ENCODE measurements around the gene MSH2. TPM values are rescaled to one million over a fixed set of nuclear protein-coding genes. Genes with fewer than 3 reads are reported as not detected.

MSH2 gene
- total RNA-seq, 1 donor from 2014 or later = 13.1 TPM

- no peak for DNase-seq
- no peak for TF ChIP-seq CTCF (IDR thresholded peaks at IDR 0.05)
- intact Hi-C loops (cut with DNase I) = no loop called here
Observed at GRCh38 chr2:47460766-47461165, 57.8 kb downstream of the MSH2 start.

GRCh38 chr2:47471429-47472116, 68.6 kb downstream of the MSH2 start:
- no peak for TF ChIP-seq CTCF (IDR thresholded peaks at IDR 0.05)
- peaks cover 35% of the 10 kb centered on the region for H3K36me3 ChIP-seq
- H3K9me3 ChIP-seq = no peaks in the 10 kb centered on the region
- H3K27ac ChIP-seq = no peak overlapping the region
- ATAC-seq = no peak
- no peaks in the 10 kb centered on the region for H3K27me3 ChIP-seq (ENCODE audit: low read depth)
- no peak overlapping the region for H3K4me3 ChIP-seq
- no peaks in the 10 kb centered on the region for H3K4me1 ChIP-seq
- DNase-seq = no peak
- intact Hi-C loops (cut with DNase I) = no loop called here

More at GRCh38 chr2:47460766-47461165, 57.8 kb downstream of the MSH2 start:
- no peaks in the 10 kb centered on the region for H3K4me1 ChIP-seq
- H3K27ac ChIP-seq = no peak overlapping the region
- ATAC-seq = no peak
- peaks cover 21% of the 10 kb centered on the region for H3K36me3 ChIP-seq
- H3K27me3 ChIP-seq (ENCODE audit: low read depth) = no peaks in the 10 kb centered on the region
- H3K9me3 ChIP-seq = no peaks in the 10 kb centered on the region
- no peak overlapping the region for H3K4me3 ChIP-seq

GRCh38 chr2:47479863-47480262, 76.9 kb downstream of the MSH2 start:
- no peaks in the 10 kb centered on the region for H3K27me3 ChIP-seq (ENCODE audit: low read depth)
- no peak for TF ChIP-seq CTCF (IDR thresholded peaks at IDR 0.05)
- H3K27ac ChIP-seq = no peak overlapping the region
- intact Hi-C loops (cut with DNase I) = no loop called here
- no peaks in the 10 kb centered on the region for H3K4me1 ChIP-seq
- peaks cover 39% of the 10 kb centered on the region for H3K36me3 ChIP-seq
- no peak for ATAC-seq
- H3K4me3 ChIP-seq = no peak overlapping the region
- H3K9me3 ChIP-seq = no peaks in the 10 kb centered on the region
- no peak for DNase-seq

GRCh38 chr2:47483191-47483590, 80.2 kb downstream of the MSH2 start:
- ATAC-seq (no peak), DNase-seq (no peak)
- Histone ChIP-seq H3K27ac (no peak overlapping the region), H3K9me3 (no peaks in the 10 kb centered on the region), H3K4me1 (peaks cover 12% of the 10 kb centered on the region), H3K4me3 (no peak overlapping the region), H3K27me3 (ENCODE audit: low read depth) (no peaks in the 10 kb centered on the region), H3K36me3 (peaks cover 21% of the 10 kb centered on the region)
- no peak for TF ChIP-seq CTCF (IDR thresholded peaks at IDR 0.05)
- intact Hi-C loops (cut with DNase I) = no loop called here

GRCh38 chr2:47484396-47484795, 81.4 kb downstream of the MSH2 start:
- intact Hi-C loops (cut with DNase I) = no loop called here
- Histone ChIP-seq H3K4me3 (no peak overlapping the region), H3K27ac (no peak overlapping the region), H3K9me3 (no peaks in the 10 kb centered on the region), H3K36me3 (peaks cover 19% of the 10 kb centered on the region), H3K4me1 (peaks cover 20% of the 10 kb centered on the region), H3K27me3 (ENCODE audit: low read depth) (no peaks in the 10 kb centered on the region)
- no peak for ATAC-seq
- no peak for DNase-seq
- no peak for TF ChIP-seq CTCF (IDR thresholded peaks at IDR 0.05)
